ENCODE data around the gene SBNO2. TPM values are rescaled to one million over a fixed set of nuclear protein-coding genes. Genes with fewer than 3 reads are reported as not detected.

Gene SBNO2
- total RNA-seq, 1 experiment from 2014 or later = 46.3 TPM

DNA sequence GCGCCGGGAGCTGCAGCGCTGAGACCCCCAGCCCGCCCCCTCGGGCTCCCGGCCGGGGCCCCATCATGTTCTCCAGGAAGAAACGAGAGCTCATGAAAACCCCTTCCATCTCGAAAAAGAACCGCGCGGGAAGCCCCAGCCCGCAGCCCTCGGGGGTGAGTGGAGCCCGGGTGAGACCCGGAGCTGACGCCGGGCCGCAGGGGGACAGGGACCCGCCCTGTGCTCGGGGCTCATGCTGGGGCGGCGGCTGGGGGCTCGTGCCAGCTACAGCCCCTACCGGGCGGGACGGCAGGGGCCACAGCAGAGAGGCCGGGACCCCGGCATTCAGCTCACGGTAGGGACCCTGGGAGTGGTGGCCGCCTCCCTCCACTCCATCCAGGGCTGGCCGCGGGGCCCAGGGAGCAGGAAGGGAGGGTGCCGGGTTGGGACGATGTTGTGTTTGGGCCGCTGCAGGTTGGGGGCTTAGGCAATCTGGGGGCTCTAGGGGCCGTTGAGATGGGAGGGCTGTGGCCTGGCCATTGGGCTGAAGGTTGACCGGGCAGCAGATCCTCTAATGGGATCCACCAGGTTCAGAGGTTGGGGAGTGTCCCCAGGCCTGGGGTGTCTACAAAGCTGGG, 106.6 kb downstream of the SBNO2 start:
- TF ChIP-seq, protein P1, sequence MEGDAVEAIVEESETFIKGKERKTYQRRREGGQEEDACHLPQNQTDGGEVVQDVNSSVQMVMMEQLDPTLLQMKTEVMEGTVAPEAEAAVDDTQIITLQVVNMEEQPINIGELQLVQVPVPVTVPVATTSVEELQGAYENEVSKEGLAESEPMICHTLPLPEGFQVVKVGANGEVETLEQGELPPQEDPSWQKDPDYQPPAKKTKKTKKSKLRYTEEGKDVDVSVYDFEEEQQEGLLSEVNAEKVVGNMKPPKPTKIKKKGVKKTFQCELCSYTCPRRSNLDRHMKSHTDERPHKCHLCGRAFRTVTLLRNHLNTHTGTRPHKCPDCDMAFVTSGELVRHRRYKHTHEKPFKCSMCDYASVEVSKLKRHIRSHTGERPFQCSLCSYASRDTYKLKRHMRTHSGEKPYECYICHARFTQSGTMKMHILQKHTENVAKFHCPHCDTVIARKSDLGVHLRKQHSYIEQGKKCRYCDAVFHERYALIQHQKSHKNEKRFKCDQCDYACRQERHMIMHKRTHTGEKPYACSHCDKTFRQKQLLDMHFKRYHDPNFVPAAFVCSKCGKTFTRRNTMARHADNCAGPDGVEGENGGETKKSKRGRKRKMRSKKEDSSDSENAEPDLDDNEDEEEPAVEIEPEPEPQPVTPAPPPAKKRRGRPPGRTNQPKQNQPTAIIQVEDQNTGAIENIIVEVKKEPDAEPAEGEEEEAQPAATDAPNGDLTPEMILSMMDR (conservative IDR thresholded peaks at IDR 0.05) = no peak
- H3K27ac Mint-ChIP-seq = no peak overlapping the region
- Histone ChIP-seq H4K8ac (replicated peaks; ENCODE audit: insufficient read length, low read depth, low read length) (no peak overlapping the region), H3K4me2 (ENCODE audit: insufficient read depth, insufficient read length, low read length) (peak overlapping the region; percentile 32), H2AFZ (ENCODE audit: low read length) (no peak overlapping the region), H2AK5ac (ENCODE audit: insufficient read length, low read length) (no peak overlapping the region), H2BK12ac (ENCODE audit: insufficient read length, low read depth, low read length) (no peak overlapping the region), H3K27me3 (ENCODE audit: insufficient read depth, low read length) (no peaks in the 10 kb centered on the region; the same call in 1 of the 2 replicates), H3K23me2 (ENCODE audit: insufficient read length, low read depth, low read length, poor library complexity, severe bottlenecking) (peaks cover 24% of the 10 kb centered on the region), H2BK5ac (ENCODE audit: insufficient read length, low read length) (no peak overlapping the region), H3K18ac (ENCODE audit: insufficient read length, low read depth, low read length) (no peak overlapping the region), H3K79me2 (ENCODE audit: insufficient read depth, low read length) (no peaks in the 10 kb centered on the region), H3K27ac (ENCODE audit: insufficient read length, low read depth, low read length) (no peak overlapping the region), H2BK20ac (ENCODE audit: low read depth, low read length, poor library complexity, severe bottlenecking) (no peak overlapping the region), H3K9ac (ENCODE audit: extremely low read depth, insufficient read length, low read length) (no peak overlapping the region), H3K14ac (ENCODE audit: insufficient read depth, low read length) (no peak overlapping the region), H2BK15ac (ENCODE audit: low read depth, low read length) (no peak overlapping the region), H4K20me1 (ENCODE audit: control insufficient read depth, insufficient read depth, insufficient read length) (no peaks in the 10 kb centered on the region), H4K5ac (ENCODE audit: insufficient read length, low read depth, low read length) (no peak overlapping the region), H3K9me3 (ENCODE audit: control insufficient read depth, low read depth, low read length) (no peaks in the 10 kb centered on the region), H3K79me1 (ENCODE audit: insufficient read depth, low read depth, low read length, poor library complexity, severe bottlenecking) (no peaks in the 10 kb centered on the region), H3K4ac (ENCODE audit: low read depth, low read length) (no peak overlapping the region), H3K4me1 (ENCODE audit: insufficient read depth, low read length) (peaks cover 5% of the 10 kb centered on the region; the same call in 1 of the 2 replicates), H4K91ac (ENCODE audit: insufficient read length, low read depth, low read length) (no peak overlapping the region), H2BK120ac (ENCODE audit: low read depth, low read length, poor library complexity, severe bottlenecking) (no peak overlapping the region), H3K23ac (ENCODE audit: insufficient read length, low read depth, low read length) (no peak overlapping the region), H3K56ac (ENCODE audit: insufficient read length, low read depth, low read length) (no peak overlapping the region), H3T11ph (ENCODE audit: low read length) (no peak overlapping the region)
- peak overlapping the region; percentile 53 to 76 for H3K4me3 Mint-ChIP-seq
- H3K27me3 Mint-ChIP-seq (ENCODE audit: low read depth) = peaks cover 50% of the 10 kb centered on the region
- DNase-seq = no peak
- no peaks in the 10 kb centered on the region for H3K9me3 Mint-ChIP-seq
- H3K4me1 Mint-ChIP-seq = peaks cover 15 to 34% of the 10 kb centered on the region in 2 experiments
- peaks cover 0 to 2% (median 0%) of the 10 kb centered on the region in 3 experiments; a peak in 2 of 7 replicates for H3K36me3 Mint-ChIP-seq (ENCODE audit: insufficient read depth in 1 of 3, low read depth in 3 of 3)
- WGBS (ENCODE audit: extremely low coverage, insufficient read length, low lambda C conversion rate) = no CpG with 5 or more reads among the region's 38 CpGs
